SH-SY5Y (cell line): ENCODE measurements around the gene MAT2A.

Experiments used
- GATA2 ChIP-seq: IDR thresholded peaks from 2 replicates; pipeline ENCODE4 v1.6.1; 2011; ENCODE audit warnings: mild to moderate bottlenecking, low read depth, low read length
- GATA3 ChIP-seq: IDR thresholded peaks from 2 replicates; pipeline ENCODE4 v1.6.1; 2011; ENCODE audit warnings: low read depth, mild to moderate bottlenecking, low read length, moderate library complexity

GRCh38 chr2:85554980-85555612, 16.1 kb downstream of the MAT2A start:
- no peak for TF ChIP-seq GATA3
- TF ChIP-seq GATA2, result no peak
